ENCODE results near the gene S100A14.

DNA sequence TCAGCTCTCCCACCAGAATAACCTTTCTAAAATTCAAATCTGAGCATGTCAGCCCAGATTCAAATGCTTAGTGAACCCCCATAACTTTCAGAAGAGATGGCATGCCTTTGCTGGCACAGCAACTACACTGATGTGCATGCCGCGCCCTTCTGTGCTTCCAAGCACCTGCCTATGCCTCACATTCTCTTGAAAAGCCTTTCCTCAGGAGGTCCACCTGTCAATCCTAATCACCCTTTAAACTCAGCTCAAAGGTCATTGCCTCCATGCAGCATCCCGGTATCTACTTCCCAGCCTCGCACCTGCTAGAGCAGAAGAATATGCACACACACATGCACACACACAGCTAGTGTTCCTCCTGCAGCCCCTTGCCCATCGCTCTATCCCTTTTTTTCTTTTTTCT lies 45.3 kb downstream of the S100A14 start:
- TF ChIP-seq EZH2phosphoT487 (IDR thresholded peaks at IDR 0.05; ENCODE audit: insufficient read depth, low read depth), result no peak
- no peak for TF ChIP-seq EZH2 (IDR thresholded peaks at IDR 0.05; ENCODE audit: insufficient read depth, poor library complexity, severe bottlenecking)

Measured in GM23248 (cell line).